Ramos (cell line): ENCODE measurements around the gene OSBP.
"Not testable (repeated sequence)": the region's sequence is repeated elsewhere in the genome, so short reads cannot be mapped to it uniquely, and the experiment has no call there.

Experiments used
- in situ Hi-C: fragments of 300-500 bp; cut with MboI; formaldehyde crosslinking; loops from one replicate; pipeline ENCODE4 v1.14.3; 2022; ENCODE audit warnings: low sequenced_read_pairs; ENCODE audit not compliant: unreplicated experiment

The OSBP gene, protein sequence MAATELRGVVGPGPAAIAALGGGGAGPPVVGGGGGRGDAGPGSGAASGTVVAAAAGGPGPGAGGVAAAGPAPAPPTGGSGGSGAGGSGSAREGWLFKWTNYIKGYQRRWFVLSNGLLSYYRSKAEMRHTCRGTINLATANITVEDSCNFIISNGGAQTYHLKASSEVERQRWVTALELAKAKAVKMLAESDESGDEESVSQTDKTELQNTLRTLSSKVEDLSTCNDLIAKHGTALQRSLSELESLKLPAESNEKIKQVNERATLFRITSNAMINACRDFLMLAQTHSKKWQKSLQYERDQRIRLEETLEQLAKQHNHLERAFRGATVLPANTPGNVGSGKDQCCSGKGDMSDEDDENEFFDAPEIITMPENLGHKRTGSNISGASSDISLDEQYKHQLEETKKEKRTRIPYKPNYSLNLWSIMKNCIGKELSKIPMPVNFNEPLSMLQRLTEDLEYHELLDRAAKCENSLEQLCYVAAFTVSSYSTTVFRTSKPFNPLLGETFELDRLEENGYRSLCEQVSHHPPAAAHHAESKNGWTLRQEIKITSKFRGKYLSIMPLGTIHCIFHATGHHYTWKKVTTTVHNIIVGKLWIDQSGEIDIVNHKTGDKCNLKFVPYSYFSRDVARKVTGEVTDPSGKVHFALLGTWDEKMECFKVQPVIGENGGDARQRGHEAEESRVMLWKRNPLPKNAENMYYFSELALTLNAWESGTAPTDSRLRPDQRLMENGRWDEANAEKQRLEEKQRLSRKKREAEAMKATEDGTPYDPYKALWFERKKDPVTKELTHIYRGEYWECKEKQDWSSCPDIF

DNA sequence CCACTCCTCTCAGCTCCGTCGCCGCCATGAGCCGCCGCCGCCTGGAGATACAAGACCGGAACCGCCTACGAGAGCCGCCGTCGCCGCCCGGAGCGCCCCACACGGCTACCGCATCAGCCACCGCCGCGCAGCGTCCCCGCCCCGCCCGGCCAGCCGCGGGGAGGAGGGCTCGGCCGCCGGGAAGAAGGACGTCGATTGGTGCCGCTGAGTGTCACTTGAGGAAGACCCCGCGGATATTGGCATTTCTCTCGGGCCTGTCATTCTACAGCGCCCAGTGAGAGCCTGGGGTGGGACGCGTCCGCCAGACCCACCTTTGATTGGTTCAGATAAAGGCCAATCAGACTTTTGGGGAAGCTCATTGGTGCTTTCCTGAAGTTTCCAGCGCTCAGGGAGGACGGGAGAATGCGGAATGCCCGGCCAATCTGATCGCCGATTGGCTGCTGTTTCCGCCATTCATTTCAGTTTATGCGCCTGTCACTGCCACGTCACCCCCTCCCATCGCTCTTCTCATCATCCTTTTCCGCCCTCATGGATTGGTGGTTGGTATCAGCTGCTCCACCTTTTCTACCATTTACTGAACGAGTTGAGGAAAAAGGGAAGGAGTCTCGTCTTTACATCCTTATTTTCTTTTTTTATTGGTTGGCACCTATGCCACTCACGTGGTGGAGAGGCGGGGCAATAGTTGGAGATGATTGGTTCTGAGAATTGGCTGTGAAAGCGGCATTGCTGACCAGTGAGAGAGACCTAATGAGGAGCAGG is at the start of gene OSBP:
Gene OSBP (minus strand): TSS at position 138 of the 759 bp plus-strand sequence. CDS start 110 bp downstream, at position 28.
- in situ Hi-C loops: no loop called here

- in situ Hi-C loops: loop anchor here (10.0 kb wide), 1 partner anchor 106 kb away; no protein-coding TSS in a partner anchor
These were observed 45.0 kb upstream of the OSBP start for GRCh38 chr11:59660621-59661020.

DNA sequence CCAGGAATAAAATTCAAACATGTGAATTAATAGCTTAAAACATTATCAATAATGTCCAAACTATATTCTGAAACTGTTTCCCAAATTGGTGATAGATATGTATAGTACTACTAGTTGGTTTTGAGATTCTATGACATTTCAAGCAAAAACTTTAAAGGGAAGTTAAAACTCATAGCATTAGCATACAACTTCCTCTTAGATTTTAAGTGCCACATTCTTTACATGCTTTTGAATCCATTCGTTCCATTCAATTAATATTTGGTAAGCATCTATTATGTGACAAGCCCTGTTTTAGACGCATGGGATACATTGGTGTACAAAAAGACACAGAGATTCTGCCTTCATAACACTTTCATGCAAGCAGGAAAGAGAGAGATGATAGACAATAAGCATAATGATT is 44.4 kb upstream of the OSBP start:
- in situ Hi-C loops: loop anchor here (10.0 kb wide), 1 partner anchor 105 kb away; no protein-coding TSS in a partner anchor

- in situ Hi-C loops: no loop called here
These were observed 42.5 kb upstream of the OSBP start for GRCh38 chr11:59658036-59658435.

GRCh38 chr11:59654893-59655292 is 39.3 kb upstream of the OSBP start:
- in situ Hi-C loops: no loop called here

DNA sequence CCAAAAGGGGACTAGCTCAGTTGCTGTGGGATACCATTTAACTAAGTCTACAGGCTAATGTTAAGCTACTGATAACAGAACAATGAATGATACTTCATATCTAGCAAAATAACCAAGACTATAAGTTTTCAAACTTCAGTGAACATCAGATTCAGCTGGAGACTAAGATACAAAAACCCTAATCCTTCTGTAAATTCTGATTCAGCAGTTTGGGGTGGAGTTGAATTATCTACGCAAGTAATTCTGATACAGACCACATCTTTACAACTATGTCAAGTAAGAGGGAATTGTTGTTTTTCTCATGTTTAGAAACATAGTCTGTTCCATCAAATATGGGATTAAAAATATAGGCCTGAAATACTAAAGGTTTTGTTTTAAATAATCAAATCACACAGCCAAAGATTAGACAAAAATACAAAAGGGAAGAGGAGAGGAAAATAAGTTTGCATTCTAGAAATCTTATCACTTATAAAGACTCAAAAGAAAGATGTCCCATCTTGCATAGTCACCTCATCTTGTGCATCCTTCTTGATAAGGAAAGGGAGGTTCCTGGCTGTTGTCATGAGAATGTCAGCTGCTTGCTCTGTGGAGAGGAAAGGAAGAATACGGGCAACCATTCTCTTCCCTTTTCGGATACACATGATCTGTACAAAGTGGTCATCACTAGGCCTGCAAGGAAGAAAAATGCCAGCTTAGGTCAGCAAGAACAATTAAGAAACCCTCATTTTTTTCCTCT is 31.8 kb upstream of the OSBP start:
- in situ Hi-C loops: no loop called here

- in situ Hi-C loops: no loop called here
These were observed 29.0 kb upstream of the OSBP start for GRCh38 chr11:59644528-59644927.

GRCh38 chr11:59643390-59643789 is 27.8 kb upstream of the OSBP start:
- in situ Hi-C loops: no loop called here

DNA sequence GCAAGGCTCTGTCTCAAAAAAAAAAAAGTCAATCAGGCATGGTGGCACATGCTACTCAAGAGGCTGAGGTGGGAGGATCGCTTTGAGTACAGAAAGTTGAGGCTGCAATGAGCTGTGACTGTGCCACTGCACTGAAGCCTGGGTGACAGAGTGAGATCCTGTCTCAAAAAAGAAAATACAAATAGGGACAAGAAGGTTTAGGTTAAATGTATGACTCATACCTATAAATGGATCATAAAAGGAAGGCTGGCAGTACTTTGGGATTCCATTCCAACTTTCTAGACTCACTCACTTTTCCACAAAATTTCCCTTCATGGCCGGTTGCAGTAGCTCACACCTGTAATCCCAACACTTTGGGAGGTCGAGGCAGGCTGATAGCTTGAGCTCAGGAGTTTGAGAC is 25.6 kb upstream of the OSBP start:
- in situ Hi-C loops: no loop called here

- in situ Hi-C loops: no loop called here
These were observed 14.9 kb upstream of the OSBP start for GRCh38 chr11:59630493-59630892.

- in situ Hi-C loops: no loop called here
These were observed 14.4 kb upstream of the OSBP start for GRCh38 chr11:59629996-59630395.

- in situ Hi-C loops: not testable (repeated sequence)
These were observed 11.4 kb upstream of the OSBP start for GRCh38 chr11:59626969-59627368.

DNA sequence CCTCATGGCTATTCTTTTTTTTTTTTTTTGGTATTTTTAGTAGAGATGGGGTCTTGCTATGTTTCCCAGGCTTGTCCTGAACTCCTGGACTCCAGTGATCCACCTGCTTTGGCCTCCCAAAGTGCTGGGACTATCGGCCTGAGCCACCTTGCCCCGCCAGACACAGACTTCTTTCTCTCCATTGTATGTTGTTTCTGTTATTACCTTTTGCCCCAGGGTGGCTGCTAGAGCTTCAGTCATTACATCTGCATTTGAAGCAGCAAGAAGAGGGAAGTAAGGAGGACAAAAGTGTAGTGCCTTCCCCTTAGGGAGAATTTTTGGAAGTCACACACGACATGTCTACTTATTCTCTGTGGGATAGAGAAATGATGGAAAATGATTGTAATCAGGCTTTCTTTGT is 10.1 kb upstream of the OSBP start:
- in situ Hi-C loops: no loop called here

GRCh38 chr11:59617876-59618275 is 2.3 kb upstream of the OSBP start:
- in situ Hi-C loops: no loop called here

- in situ Hi-C loops: no loop called here
These were observed 915 bp upstream of the OSBP start for GRCh38 chr11:59616396-59616982.

DNA sequence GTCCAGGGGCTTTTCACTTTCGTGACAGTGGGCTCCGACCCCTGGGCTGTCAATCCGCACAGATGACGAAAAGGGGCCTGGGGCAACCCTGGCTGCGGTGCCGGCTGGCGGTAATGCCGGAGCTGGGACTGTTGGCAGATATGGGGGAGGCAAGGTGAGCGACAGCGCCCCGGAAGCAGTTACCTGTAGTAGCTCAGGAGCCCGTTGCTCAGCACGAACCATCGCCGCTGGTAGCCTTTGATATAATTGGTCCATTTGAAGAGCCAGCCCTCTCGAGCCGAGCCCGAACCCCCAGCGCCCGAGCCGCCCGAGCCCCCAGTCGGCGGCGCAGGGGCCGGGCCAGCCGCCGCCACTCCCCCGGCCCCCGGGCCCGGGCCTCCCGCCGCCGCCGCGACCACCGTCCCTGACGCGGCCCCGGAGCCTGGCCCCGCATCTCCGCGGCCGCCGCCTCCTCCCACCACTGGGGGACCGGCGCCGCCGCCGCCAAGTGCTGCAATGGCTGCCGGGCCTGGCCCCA is 396 bp downstream of the OSBP start:
- in situ Hi-C loops: no loop called here

DNA sequence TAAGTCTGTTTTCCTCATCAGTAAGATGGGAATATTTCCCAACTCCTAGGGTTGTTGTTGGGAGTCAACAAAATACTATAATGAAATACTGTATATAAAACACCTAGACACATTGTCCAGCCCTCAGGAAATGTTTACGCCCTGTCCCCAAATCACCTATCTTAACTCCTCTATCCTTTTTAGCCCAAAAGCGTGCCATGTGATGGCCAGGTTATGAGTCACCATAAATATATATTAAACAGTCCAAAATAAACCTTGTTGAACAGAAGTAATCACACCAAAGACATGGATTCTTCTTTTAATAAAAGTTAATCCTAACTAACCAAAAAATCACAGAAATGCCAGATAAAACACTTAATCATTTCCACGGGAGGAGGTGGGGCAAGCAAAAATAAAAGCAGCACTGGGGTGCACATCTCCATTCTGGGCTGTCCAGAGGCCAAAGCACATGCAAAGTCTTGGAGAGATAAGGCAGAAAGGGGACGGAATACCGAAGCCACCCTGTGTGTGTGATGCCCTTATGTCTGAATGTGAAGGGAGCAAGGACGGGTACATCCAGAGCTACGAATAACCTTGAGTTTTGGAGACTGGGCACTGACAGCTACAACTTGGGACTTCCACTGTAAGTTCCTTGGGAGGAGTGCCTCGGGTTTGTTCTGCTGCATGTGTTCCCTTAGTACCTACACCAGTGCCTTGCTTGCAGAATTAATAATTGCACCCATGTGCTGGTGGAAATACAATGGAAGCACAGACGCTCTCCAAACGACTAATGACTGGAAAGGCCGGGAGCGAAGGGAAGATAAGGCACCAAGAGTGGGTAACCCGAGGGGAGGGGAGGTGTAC is 1.1 kb downstream of the OSBP start:
- in situ Hi-C loops: no loop called here
